Measurements from ENCODE around the gene RHBDF2. TPM values are rescaled to one million over a fixed set of nuclear protein-coding genes. Genes with fewer than 3 reads are reported as not detected.
A peak's percentile ranks its signal among the peaks of the same experiment; 100 is the strongest.
"Not testable (repeated sequence)": the region's sequence is repeated elsewhere in the genome, so short reads cannot be mapped to it uniquely, and the experiment has no call there.

RHBDF2 gene
- total RNA-seq, 4 donors from 2014 or later = 11.4 to 29.8 (median 23.3) TPM

DNA sequence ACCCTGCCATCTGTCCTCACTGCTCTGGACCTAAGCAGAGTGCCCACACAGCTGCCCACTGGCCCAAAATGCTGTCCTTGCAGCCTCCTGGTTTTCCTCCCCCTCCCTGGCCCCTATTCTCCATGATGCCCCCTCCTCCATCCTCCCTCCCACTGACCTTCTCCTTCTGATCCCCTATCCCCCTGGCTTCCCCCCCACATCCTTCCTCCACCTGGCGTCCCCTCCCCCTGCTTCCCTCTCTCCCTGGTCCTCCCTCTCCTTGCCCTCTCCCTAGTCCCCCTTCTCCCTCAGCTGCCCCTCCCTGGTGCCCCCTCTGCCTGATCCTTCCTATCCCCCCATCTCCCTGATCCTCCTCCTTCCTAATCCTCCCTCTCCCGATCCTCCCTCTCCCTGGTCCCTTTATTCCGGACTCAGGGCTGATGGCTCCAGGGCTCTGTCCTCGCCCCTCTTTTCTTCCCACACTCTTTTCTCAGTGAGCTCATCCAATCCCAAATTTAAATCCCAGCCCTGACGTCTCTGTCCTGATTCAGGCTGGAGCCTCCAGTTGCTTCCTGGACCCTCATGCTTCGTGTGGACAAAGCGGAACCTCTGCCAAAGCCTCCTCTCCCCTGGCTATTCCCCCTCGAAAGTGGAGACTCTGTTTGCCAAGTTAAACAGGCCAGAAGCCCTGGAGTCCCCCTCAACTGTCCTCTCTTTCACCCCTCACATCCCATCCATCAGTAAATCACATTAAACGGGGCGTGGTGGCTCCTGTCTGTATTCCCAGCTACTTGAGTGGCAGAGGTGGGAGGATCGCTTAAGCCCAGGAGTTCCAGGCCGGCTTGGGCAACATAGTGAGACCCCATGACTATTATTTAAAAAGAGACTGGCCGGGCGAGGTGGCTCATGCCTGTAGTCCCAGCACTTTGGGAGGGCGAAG is 18.1 kb upstream of the RHBDF2 start:
- in situ Hi-C loops (cut with MboI; ENCODE audit: low sequenced_read_pairs in 4 of 4) = no loop called here
- intact Hi-C loops (cut with DNase I; ENCODE audit: low total_unique reads) = loop anchor here (5.0 kb wide), 1 partner anchor 38 kb away; no protein-coding TSS in a partner anchor
- ATAC-seq = no peak
- no peaks in the 10 kb centered on the region for H3K36me3 ChIP-seq
- no peaks in the 10 kb centered on the region for H3K27me3 ChIP-seq
- H3K9me3 ChIP-seq = no peaks in the 10 kb centered on the region
- no peak overlapping the region for H3K27ac ChIP-seq
- DNase-seq = no peak
- no peak overlapping the region for H3K4me3 ChIP-seq
- peaks cover 12 to 18% of the 10 kb centered on the region in 2 donors for H3K4me1 ChIP-seq
- TF ChIP-seq CTCF (IDR thresholded peaks at IDR 0.05 in 4 of 5, conservative IDR thresholded peaks at IDR 0.05 in 1 of 5) (no peak), POLR2A (IDR thresholded peaks at IDR 0.05) (no peak)

- H3K36me3 ChIP-seq = no peaks in the 10 kb centered on the region
- TF ChIP-seq CTCF (IDR thresholded peaks at IDR 0.05 in 4 of 5, conservative IDR thresholded peaks at IDR 0.05 in 1 of 5) (no peak), POLR2A (IDR thresholded peaks at IDR 0.05) (no peak)
- H3K4me3 ChIP-seq = no peak overlapping the region
- intact Hi-C loops (cut with DNase I; ENCODE audit: low total_unique reads) (loop anchor here (5.0 kb wide), 1 partner anchor 40 kb away; no protein-coding TSS in a partner anchor), in situ Hi-C loops (cut with MboI; ENCODE audit: low sequenced_read_pairs in 4 of 4) (no loop called here)
- no peak overlapping the region for H3K27ac ChIP-seq
- DNase-seq (no peak), ATAC-seq (no peak)
- peaks cover 12 to 14% of the 10 kb centered on the region in 2 donors for H3K4me1 ChIP-seq
- no peaks in the 10 kb centered on the region for H3K9me3 ChIP-seq
- H3K27me3 ChIP-seq = no peaks in the 10 kb centered on the region
Measured at GRCh38 chr17:76517638-76518038, 16.4 kb upstream of the RHBDF2 start.

DNA sequence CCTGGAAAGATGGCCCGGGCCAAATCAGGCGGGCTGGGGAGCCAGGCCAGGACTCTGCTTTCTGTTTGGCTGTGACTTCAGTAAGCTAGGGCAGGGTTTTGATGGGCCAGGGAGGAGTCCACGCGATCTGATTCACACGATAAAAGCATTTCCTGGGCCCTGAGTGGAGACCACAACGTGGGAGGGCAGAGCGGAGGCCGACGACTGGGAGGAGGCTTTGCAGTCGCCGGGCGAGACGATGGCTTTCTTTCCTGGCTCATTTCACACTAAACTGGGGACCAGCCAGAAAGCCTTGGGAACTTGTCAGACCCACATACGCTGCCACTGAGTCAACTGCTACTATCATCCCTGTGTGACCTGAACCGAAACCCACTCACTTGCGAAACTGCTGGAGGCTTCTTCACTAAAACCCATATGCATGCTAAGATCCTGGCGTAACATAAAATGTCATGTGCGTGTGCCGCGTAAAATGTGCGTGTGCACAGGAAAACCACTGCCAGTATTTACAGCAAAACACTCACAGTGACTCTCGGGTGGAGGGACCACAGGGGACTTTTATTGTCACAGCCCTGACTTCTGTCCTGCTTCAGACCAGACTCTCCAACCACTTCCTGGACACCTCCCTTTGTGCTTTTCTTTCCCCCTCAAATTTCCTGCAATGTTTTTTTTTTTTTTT is 14.2 kb upstream of the RHBDF2 start:
- intact Hi-C loops (cut with DNase I; ENCODE audit: low total_unique reads) = loop anchor here (5.0 kb wide), 1 partner anchor 42 kb away; no protein-coding TSS in a partner anchor
- TF ChIP-seq POLR2A (IDR thresholded peaks at IDR 0.05) (peak; percentile 21 to 39), CTCF (IDR thresholded peaks at IDR 0.05 in 4 of 5, conservative IDR thresholded peaks at IDR 0.05 in 1 of 5) (no peak)
- Histone ChIP-seq H3K4me1 (peaks cover 14% of the 10 kb centered on the region in 2 donors), H3K9me3 (no peaks in the 10 kb centered on the region), H3K27me3 (no peaks in the 10 kb centered on the region), H3K4me3 (peak overlapping the region; percentile 24 to 54 (median 38)), H3K27ac (peak overlapping the region; percentile 73 to 86 (median 82)), H3K36me3 (no peaks in the 10 kb centered on the region)
- ATAC-seq (peak; percentile 97 to 98), DNase-seq (peak; percentile 86 to 91)
- in situ Hi-C loops (cut with MboI; ENCODE audit: low sequenced_read_pairs in 4 of 4) = no loop called here

GRCh38 chr17:76514355-76514754 is 13.1 kb upstream of the RHBDF2 start:
- Histone ChIP-seq H3K4me1 (peaks cover 14% of the 10 kb centered on the region in 2 donors), H3K27ac (peak overlapping the region; percentile 73 to 86 (median 82))
- in situ Hi-C loops (cut with MboI; ENCODE audit: low sequenced_read_pairs in 4 of 4); H3K4me3 ChIP-seq; H3K27me3 ChIP-seq; intact Hi-C loops (cut with DNase I; ENCODE audit: low total_unique reads); H3K36me3 ChIP-seq; H3K9me3 ChIP-seq; DNase-seq; ATAC-seq: not testable (repeated sequence)

DNA sequence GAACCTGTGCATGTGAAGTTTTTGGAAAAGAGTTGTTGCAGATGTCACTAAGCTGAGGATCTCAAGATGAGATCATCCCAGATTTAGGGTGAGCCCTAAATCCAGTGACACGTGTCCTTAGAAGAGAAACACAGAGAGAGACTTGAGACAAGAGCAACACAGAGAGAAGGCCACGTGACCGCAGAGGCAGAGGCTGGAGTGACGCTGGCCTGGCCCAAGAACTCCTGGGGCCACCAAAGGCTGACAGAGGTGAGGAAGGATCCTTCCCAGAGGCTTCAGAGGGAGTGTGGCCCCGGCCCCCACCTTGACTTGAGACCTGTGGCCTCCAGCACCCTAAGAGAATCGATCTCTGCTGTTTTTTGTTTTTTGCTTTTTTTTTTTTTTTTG is 12.1 kb upstream of the RHBDF2 start:
- in situ Hi-C loops (cut with MboI; ENCODE audit: low sequenced_read_pairs in 4 of 4) = no loop called here
- intact Hi-C loops (cut with DNase I; ENCODE audit: low total_unique reads) = no loop called here
- H3K36me3 ChIP-seq = no peaks in the 10 kb centered on the region
- H3K4me3 ChIP-seq = no peak overlapping the region
- peaks cover 14% of the 10 kb centered on the region in 2 donors for H3K4me1 ChIP-seq
- H3K27me3 ChIP-seq = no peaks in the 10 kb centered on the region
- ATAC-seq = no peak
- DNase-seq = no peak
- TF ChIP-seq CTCF (IDR thresholded peaks at IDR 0.05 in 4 of 5, conservative IDR thresholded peaks at IDR 0.05 in 1 of 5) (no peak), POLR2A (IDR thresholded peaks at IDR 0.05) (no peak)
- no peak overlapping the region for H3K27ac ChIP-seq
- H3K9me3 ChIP-seq = no peaks in the 10 kb centered on the region
